Spleen (tissue), 11 donors: ENCODE measurements around the gene SCD5. TPM values are rescaled to one million over a fixed set of nuclear protein-coding genes. Genes with fewer than 3 reads are reported as not detected.

Experiments
- DNase-seq: peaks from one replicate; pipeline ENCODE4 v3.0.0-alpha.2; 2020
- H3K27ac ChIP-seq, 8 donors: fragments of 200-600 bp; sonication (generic) in 7 of 8; 1 replicate in 4 of 8; 2 replicates in 4 of 8; pipeline versions ENCODE4 v1.5.0 to v1.8.0; 2016 to 2021; ENCODE audit warnings: inconsistent platforms in 4 of 8, mild to moderate bottlenecking in 4 of 8, moderate library complexity in 1 of 8
- H3K27me3 ChIP-seq, 7 donors: fragments of 200-600 bp; sonication (generic) in 6 of 7; replicated peaks in 1 of 7; 1 replicate in 4 of 7; 2 replicates in 3 of 7; pipeline versions ENCODE4 v1.5.0 to v1.8.0; 2016 to 2021; ENCODE audit warnings: inconsistent platforms in 3 of 7, mild to moderate bottlenecking in 1 of 7
- H3K36me3 ChIP-seq, 6 donors: fragments of 200-600 bp; sonication (generic) in 5 of 6; 1 replicate in 4 of 6; 2 replicates in 2 of 6; pipeline versions ENCODE4 v1.5.0 to v1.8.0; 2016 to 2021; ENCODE audit warnings: inconsistent platforms in 2 of 6
- H3K4me1 ChIP-seq, 6 donors: fragments of 200-600 bp; sonication (generic) in 5 of 6; 1 replicate in 3 of 6; 2 replicates in 3 of 6; pipeline versions ENCODE4 v1.5.0 to v1.8.0; 2016 to 2021; ENCODE audit warnings: inconsistent platforms in 3 of 6
- H3K4me3 ChIP-seq, 8 donors: fragments of 200-600 bp; sonication (generic) in 7 of 8; 1 replicate in 4 of 8; 2 replicates in 4 of 8; pipeline versions ENCODE4 v1.5.0 to v1.8.0; 2016 to 2021; ENCODE audit warnings: inconsistent platforms in 4 of 8, mild to moderate bottlenecking in 4 of 8, moderate library complexity in 2 of 8
- H3K9me3 ChIP-seq, 8 donors: fragments of 200-600 bp; sonication (generic) in 7 of 8; 1 replicate in 4 of 8; 2 replicates in 4 of 8; pipeline versions ENCODE4 v1.5.0 to v1.8.0; 2016 to 2021; ENCODE audit warnings: inconsistent platforms in 4 of 8
- POLR2A ChIP-seq, 3 donors: fragments of 450-650 bp; IDR thresholded peaks; one replicate each; pipeline ENCODE4 v1.5.1; 2017; ENCODE audit warnings: antibody characterized with exemption in 3 of 3, mild to moderate bottlenecking in 1 of 3
- POLR2AphosphoS5 ChIP-seq, 3 donors: sonication (generic); formaldehyde crosslinking; IDR thresholded peaks; one replicate each; pipeline ENCODE4 v1.5.1; 2017; ENCODE audit warnings: antibody characterized with exemption in 3 of 3
- WGBS, 5 donors: extraction: QIAGEN DNeasy Blood & Tissue Kit in 3 of 5; methylation state at CpG; one replicate each; pipeline versions ENCODE4 v1.1.5 to v1.1.7; 2013 to 2018; 5-methylcytosine and 5-hydroxymethylcytosine counted together
- intact Hi-C: fragments of 100-400 bp; cut with DNase I; formaldehyde crosslinking; loops from one replicate; pipeline ENCODE4 v1.15.0; 2023; ENCODE audit warnings: low total_unique reads
- polyA plus RNA-seq, 3 donors: library from polyadenylated mRNA; stranded (reverse); fragments of 200-250 nt; gene quantifications; one replicate each; pipeline ENCODE4 v1.2.1, GENCODE V29; 2013
- total RNA-seq, 7 donors: library from RNA; depleted of rRNA in 3 of 7; stranded (reverse); fragments of >200 nt in 3 of 7; fragmentation: NEBNext Ultra II Directional in 4 of 7; extraction: Animal tissue kit (Norgen Biotek cat#: 25700) in 4 of 7; gene quantifications; one replicate each; pipeline versions ENCODE4 v1.1.0 to v1.2.1, GENCODE V29; 2016 to 2021
- TF ChIP-seq, protein P1 (sequence below), 11 experiments: fragments of 200-600 bp in 7 of 11; fragments of 450-650 bp in 4 of 11; sonication (generic) in 4 of 11; IDR thresholded peaks in 8 of 11; conservative IDR thresholded peaks in 3 of 11; 1 replicate in 7 of 11; 2 replicates in 4 of 11; pipeline versions ENCODE4 v1.4.0 to v1.8.0; 2016 to 2021; ENCODE audit warnings: antibody characterized with exemption in 11 of 11, inconsistent platforms in 4 of 11, mild to moderate bottlenecking in 1 of 11
- donor health status: healthy with polysubstance abuse.
- donor health status: DM: no; HTN: no; CAD: no; lungs with moderate emphysema.
- donor health status: DM: no; HTN: no; CAD: no.
- donor health status: Bipolar disorder and iron deficiency.
- donor health status: healthy.
- donor health status: DM: no; HTN: no; CAD: no.
- donor health status: DM: yes; HTN: yes; CAD: no.

SCD5 gene
- total and polyA plus RNA-seq, 10 donors: 0.85 to 7.2 (median 3.9) TPM

DNA sequence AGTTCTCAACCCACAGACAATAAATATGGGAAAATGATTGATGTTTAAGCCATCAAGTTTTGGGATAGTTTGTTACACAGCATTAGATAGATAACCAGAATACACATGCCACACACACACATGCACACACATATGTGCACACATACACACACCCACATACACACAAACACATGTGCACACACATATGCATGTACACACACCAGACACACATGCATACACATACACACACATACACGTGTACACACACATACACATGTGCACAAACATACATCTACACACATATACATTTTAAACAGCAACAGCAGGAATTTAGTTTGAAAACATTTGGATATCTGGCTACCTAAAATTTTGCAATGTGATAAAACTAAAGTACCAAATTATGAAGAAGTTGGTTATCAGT, 194.1 kb downstream of the SCD5 start:
- Histone ChIP-seq H3K9me3 (no peaks in the 10 kb centered on the region), H3K27me3 (no peaks in the 10 kb centered on the region), H3K27ac (no peak overlapping the region), H3K36me3 (no peaks in the 10 kb centered on the region), H3K4me1 (no peaks in the 10 kb centered on the region), H3K4me3 (no peak overlapping the region)
- intact Hi-C loops: no loop called here
- no peak for DNase-seq
- WGBS, 5 donors: 74 to 97% (median 91%) methylated on average over 1 of the region's 1 CpG
- TF ChIP-seq POLR2AphosphoS5 (IDR thresholded peaks at IDR 0.05) (no peak), POLR2A (IDR thresholded peaks at IDR 0.05) (no peak)
- TF ChIP-seq, protein P1, sequence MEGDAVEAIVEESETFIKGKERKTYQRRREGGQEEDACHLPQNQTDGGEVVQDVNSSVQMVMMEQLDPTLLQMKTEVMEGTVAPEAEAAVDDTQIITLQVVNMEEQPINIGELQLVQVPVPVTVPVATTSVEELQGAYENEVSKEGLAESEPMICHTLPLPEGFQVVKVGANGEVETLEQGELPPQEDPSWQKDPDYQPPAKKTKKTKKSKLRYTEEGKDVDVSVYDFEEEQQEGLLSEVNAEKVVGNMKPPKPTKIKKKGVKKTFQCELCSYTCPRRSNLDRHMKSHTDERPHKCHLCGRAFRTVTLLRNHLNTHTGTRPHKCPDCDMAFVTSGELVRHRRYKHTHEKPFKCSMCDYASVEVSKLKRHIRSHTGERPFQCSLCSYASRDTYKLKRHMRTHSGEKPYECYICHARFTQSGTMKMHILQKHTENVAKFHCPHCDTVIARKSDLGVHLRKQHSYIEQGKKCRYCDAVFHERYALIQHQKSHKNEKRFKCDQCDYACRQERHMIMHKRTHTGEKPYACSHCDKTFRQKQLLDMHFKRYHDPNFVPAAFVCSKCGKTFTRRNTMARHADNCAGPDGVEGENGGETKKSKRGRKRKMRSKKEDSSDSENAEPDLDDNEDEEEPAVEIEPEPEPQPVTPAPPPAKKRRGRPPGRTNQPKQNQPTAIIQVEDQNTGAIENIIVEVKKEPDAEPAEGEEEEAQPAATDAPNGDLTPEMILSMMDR (IDR thresholded peaks at IDR 0.05 in 8 of 11, conservative IDR thresholded peaks at IDR 0.05 in 3 of 11): no peak

DNA sequence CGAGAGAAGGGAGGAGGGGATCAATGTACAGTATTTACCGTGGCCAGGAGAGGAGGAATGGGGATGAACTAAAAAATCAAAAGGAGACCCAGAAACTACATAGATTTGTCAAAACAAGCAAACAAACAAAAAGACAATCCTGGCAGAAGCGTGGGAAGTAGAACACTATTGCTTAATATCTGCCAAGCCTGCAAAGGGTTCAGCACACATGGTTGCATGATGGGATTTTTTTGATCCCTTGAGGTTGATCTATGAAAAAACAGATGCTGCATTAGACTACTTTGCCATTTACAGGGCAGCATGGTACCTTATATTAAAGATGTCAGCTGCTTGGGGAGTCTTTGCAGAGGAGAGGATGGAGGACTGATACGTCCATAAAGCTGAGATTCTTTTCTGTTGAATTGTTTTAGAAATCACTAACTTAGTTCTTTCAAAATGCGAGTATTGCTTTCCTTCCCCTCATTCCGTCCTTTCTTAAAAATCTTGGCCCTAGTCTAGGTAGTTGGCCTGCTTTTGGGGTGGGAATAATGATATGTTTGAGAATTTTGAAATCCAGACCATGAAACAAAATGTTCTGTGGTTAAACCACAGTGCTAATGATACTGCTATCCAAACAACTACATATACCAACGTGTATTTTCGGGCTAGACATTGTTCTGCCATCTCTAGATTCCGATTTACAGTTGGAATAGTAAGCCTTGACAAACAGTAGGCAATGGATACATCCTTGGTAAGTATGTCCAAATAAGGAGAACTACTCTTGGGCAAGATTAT, 197.2 kb downstream of the SCD5 start:
- Histone ChIP-seq H3K9me3 (no peaks in the 10 kb centered on the region), H3K27me3 (no peaks in the 10 kb centered on the region), H3K4me1 (no peaks in the 10 kb centered on the region), H3K4me3 (no peak overlapping the region), H3K27ac (no peak overlapping the region), H3K36me3 (no peaks in the 10 kb centered on the region)
- 83 to 93% (median 84%) methylated on average over 9 of the region's 9 CpGs for WGBS, 5 donors
- no peak for DNase-seq
- intact Hi-C loops: no loop called here
- no peak for TF ChIP-seq POLR2AphosphoS5 (IDR thresholded peaks at IDR 0.05)
- TF ChIP-seq, protein P1 (IDR thresholded peaks at IDR 0.05 in 8 of 11, conservative IDR thresholded peaks at IDR 0.05 in 3 of 11): no peak
- no peak for TF ChIP-seq POLR2A (IDR thresholded peaks at IDR 0.05)

DNA sequence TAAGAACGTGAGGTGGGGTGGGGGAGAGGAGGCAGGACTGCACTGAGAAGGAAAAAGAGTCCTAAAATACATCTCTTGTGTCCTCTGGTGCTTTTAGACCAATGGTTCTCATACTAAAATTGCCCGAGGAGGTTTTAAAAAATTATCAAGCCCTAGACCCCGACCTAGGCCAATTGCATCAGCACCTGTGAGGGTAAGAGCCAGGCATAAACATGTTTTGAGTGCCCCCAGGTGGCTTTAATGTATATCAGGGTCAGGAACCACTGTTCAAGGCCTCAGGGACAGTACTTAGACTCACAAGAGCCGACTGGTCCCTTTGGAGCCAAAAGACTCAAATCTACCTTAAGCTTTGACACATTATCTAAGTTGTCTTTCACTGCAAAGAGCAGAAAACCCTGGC, 199.3 kb downstream of the SCD5 start:
- intact Hi-C loops: no loop called here
- no peak for DNase-seq
- H3K27me3 ChIP-seq: no peaks in the 10 kb centered on the region
- 68 to 79% (median 74%) methylated on average over 4 of the region's 4 CpGs for WGBS, 5 donors
- H3K36me3 ChIP-seq: no peaks in the 10 kb centered on the region
- no peaks in the 10 kb centered on the region for H3K9me3 ChIP-seq
- no peaks in the 10 kb centered on the region for H3K4me1 ChIP-seq
- no peak overlapping the region for H3K27ac ChIP-seq
- TF ChIP-seq POLR2A (IDR thresholded peaks at IDR 0.05) (no peak), POLR2AphosphoS5 (IDR thresholded peaks at IDR 0.05) (no peak)
- TF ChIP-seq, protein P1 (IDR thresholded peaks at IDR 0.05 in 8 of 11, conservative IDR thresholded peaks at IDR 0.05 in 3 of 11): no peak
- H3K4me3 ChIP-seq: no peak overlapping the region

DNA sequence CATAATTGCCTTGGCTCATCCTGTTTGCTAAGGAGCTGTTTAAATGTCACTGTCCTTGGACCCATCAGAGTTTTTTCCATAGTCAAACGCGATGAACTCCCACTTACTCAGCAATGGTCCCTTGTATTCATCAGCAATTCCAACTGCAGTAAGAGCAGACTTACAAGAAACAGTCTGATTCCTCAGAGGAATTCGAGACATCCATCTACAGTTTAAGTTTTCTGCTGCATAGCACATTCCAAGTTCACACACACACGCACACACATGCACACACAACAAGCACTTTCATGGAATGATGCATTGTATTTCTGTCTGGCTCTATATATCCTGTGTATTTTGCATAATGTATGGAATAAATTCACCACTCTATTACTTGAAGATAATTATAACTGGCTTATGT, 204.1 kb downstream of the SCD5 start:
- H3K4me1 ChIP-seq: no peaks in the 10 kb centered on the region
- H3K4me3 ChIP-seq: no peak overlapping the region
- no peak for DNase-seq
- intact Hi-C loops: no loop called here
- H3K36me3 ChIP-seq: no peaks in the 10 kb centered on the region
- TF ChIP-seq POLR2A (IDR thresholded peaks at IDR 0.05): no peak
- TF ChIP-seq POLR2AphosphoS5 (IDR thresholded peaks at IDR 0.05): no peak
- TF ChIP-seq, protein P1 (IDR thresholded peaks at IDR 0.05 in 8 of 11, conservative IDR thresholded peaks at IDR 0.05 in 3 of 11): no peak
- no peaks in the 10 kb centered on the region for H3K9me3 ChIP-seq
- no peak overlapping the region for H3K27ac ChIP-seq
- WGBS, 5 donors: 70 to 84% (median 71%) methylated on average over 4 of the region's 4 CpGs
- H3K27me3 ChIP-seq: peaks cover 0 to 9% (median 0%) of the 10 kb centered on the region in 7 donors
